Immature natural killer cell (primary cell): Measurements from ENCODE around the gene MYO5B. TPM values are rescaled to one million over a fixed set of nuclear protein-coding genes. Genes with fewer than 3 reads are reported as not detected.

Experiments
- DNase-seq, 3 donors: peaks; one replicate each; pipeline ENCODE4 v3.0.0; 2022; ENCODE audit warnings: mixed read lengths in 1 of 3
- H3K27ac Mint-ChIP-seq, 6 donors: one replicate each; pipeline ENCODE4 v1.8.0; 2020; ENCODE audit warnings: mixed read lengths in 6 of 6, mild to moderate bottlenecking in 5 of 6, inconsistent platforms in 4 of 6, moderate library complexity in 3 of 6
- H3K27me3 Mint-ChIP-seq, 3 donors: one replicate each; pipeline ENCODE4 v1.8.0; 2020 to 2021; ENCODE audit warnings: low read depth in 3 of 3, mild to moderate bottlenecking in 3 of 3, mixed read lengths in 3 of 3, moderate library complexity in 3 of 3, inconsistent platforms in 1 of 3
- H3K36me3 Mint-ChIP-seq, 3 donors: one replicate each; pipeline ENCODE4 v1.8.0; 2020; ENCODE audit warnings: mixed read lengths in 3 of 3, inconsistent platforms in 2 of 3, mild to moderate bottlenecking in 2 of 3
- H3K4me1 Mint-ChIP-seq, 2 donors: one replicate each; pipeline ENCODE4 v1.8.0; 2020; ENCODE audit warnings: inconsistent platforms in 2 of 2, mild to moderate bottlenecking in 2 of 2, mixed read lengths in 2 of 2, moderate library complexity in 1 of 2
- H3K4me3 Mint-ChIP-seq, 5 donors: one replicate each; pipeline ENCODE4 v1.8.0; 2020; ENCODE audit warnings: mild to moderate bottlenecking in 5 of 5, mixed read lengths in 5 of 5, inconsistent platforms in 3 of 5, moderate library complexity in 3 of 5
- H3K9me3 Mint-ChIP-seq, 6 donors: one replicate each; pipeline ENCODE4 v1.8.0; 2020; ENCODE audit warnings: mild to moderate bottlenecking in 6 of 6, mixed read lengths in 6 of 6, inconsistent platforms in 4 of 6, moderate library complexity in 3 of 6
- polyA plus RNA-seq, 3 donors: library from polyadenylated mRNA; unstranded; fragments of 300-500 nt; fragmentation: Illumina TruSeq; gene quantifications; one replicate each; pipeline ENCODE4 v1.2.3, GENCODE V29; 2021

Gene MYO5B
- polyA plus RNA-seq, 3 donors from 2014 or later, result 0.04 TPM; not detected in 2

GRCh38 chr18:50079571-50080295 is 115.2 kb downstream of the MYO5B start:
- no peak overlapping the region for H3K4me3 Mint-ChIP-seq

GRCh38 chr18:50076277-50076676 is 118.7 kb downstream of the MYO5B start:
- no peak overlapping the region for H3K4me3 Mint-ChIP-seq
- H3K27me3 Mint-ChIP-seq, result peaks cover 2 to 6% (median 3%) of the 10 kb centered on the region in 3 donors
- no peak overlapping the region for H3K27ac Mint-ChIP-seq
- H3K4me1 Mint-ChIP-seq, result no peaks in the 10 kb centered on the region
- no peak for DNase-seq
- H3K9me3 Mint-ChIP-seq, result no peaks in the 10 kb centered on the region
- H3K36me3 Mint-ChIP-seq, result no peaks in the 10 kb centered on the region

More at GRCh38 chr18:50079571-50080295, 115.2 kb downstream of the MYO5B start:
- DNase-seq, result no peak
- H3K4me1 Mint-ChIP-seq, result no peaks in the 10 kb centered on the region
- no peak overlapping the region for H3K27ac Mint-ChIP-seq
- no peaks in the 10 kb centered on the region for H3K36me3 Mint-ChIP-seq
- peaks cover 0 to 2% (median 0%) of the 10 kb centered on the region in 6 donors for H3K9me3 Mint-ChIP-seq
- H3K27me3 Mint-ChIP-seq, result peaks cover 0 to 7% (median 2%) of the 10 kb centered on the region in 3 donors

DNA sequence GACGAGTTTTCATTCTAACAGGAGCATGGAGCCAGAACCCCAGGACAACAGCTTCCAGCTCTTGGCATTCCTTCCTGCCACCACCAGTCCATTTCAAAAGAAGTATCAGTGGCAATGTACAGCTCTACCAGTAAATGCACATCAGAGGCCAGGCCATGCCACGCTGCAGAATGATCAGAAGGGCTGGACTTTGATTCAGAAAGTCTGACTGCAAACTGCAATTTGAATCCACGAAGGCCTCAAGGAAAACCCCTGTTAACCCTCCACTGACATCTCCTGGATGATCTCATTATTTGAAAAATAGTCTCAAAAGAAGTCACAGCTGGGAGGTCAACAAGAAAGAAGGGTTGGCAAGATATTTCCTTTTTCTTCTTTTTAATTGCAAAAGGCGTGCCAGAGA is 119.2 kb downstream of the MYO5B start:
- DNase-seq, result no peak
- Mint-ChIP-seq H3K27me3 (peaks cover 2 to 6% (median 3%) of the 10 kb centered on the region in 3 donors), H3K36me3 (no peaks in the 10 kb centered on the region), H3K4me3 (no peak overlapping the region), H3K27ac (no peak overlapping the region), H3K9me3 (no peaks in the 10 kb centered on the region), H3K4me1 (no peaks in the 10 kb centered on the region)

GRCh38 chr18:50074404-50074803 is 120.5 kb downstream of the MYO5B start:
- Mint-ChIP-seq H3K9me3 (no peaks in the 10 kb centered on the region), H3K27ac (no peak overlapping the region), H3K27me3 (peaks cover 2 to 6% (median 6%) of the 10 kb centered on the region in 3 donors), H3K4me1 (no peaks in the 10 kb centered on the region), H3K36me3 (no peaks in the 10 kb centered on the region), H3K4me3 (no peak overlapping the region)
- no peak for DNase-seq

DNA sequence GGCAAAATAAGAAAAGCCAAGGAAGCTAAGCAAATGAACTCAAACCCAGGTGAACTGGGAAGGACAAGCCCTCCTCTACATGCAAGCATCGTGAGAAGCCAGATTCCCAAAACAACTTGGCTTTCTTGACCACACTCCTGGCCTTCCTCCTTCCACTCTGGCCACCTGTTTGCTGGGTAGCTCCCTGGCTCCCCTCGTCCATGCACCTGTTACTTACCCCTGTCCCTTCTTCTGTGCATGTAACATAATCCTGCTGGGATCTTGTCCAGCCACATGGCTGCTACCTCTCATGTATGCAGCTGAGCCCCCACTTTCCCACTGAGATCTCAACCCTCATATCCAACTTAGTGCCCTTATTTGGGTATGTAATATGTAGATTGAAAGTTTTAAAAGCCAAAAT is 121.6 kb downstream of the MYO5B start:
- DNase-seq, result no peak
- no peaks in the 10 kb centered on the region for H3K36me3 Mint-ChIP-seq
- H3K4me3 Mint-ChIP-seq, result no peak overlapping the region
- H3K4me1 Mint-ChIP-seq, result no peaks in the 10 kb centered on the region
- H3K9me3 Mint-ChIP-seq, result no peaks in the 10 kb centered on the region
- H3K27ac Mint-ChIP-seq, result no peak overlapping the region
- H3K27me3 Mint-ChIP-seq, result peaks cover 0 to 7% (median 4%) of the 10 kb centered on the region in 3 donors

DNA sequence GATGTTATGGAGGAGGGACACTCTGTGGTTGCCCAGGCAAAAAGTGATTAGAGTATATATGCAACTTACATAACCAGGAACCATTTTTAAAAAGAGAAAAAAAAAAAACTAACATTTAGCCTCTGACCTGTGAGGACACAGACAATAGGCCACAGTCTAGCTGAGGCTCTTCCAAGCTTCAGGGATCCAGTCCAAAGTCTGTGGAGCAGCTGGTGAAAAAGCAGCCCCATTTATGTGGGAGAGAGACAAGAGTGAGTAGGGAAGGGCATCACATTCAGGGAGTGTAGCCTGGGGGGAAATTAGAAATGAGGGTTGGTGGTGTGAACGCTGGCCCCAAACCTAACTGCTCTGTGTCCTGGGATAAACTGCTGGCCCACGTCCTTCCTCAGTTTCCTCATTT is 122.8 kb downstream of the MYO5B start:
- Mint-ChIP-seq H3K27ac (no peak overlapping the region), H3K27me3 (peaks cover 0 to 11% (median 4%) of the 10 kb centered on the region in 3 donors), H3K9me3 (no peaks in the 10 kb centered on the region), H3K4me1 (no peaks in the 10 kb centered on the region), H3K36me3 (no peaks in the 10 kb centered on the region), H3K4me3 (no peak overlapping the region)
- no peak for DNase-seq

GRCh38 chr18:50071397-50071796 is 123.5 kb downstream of the MYO5B start:
- H3K9me3 Mint-ChIP-seq, result no peaks in the 10 kb centered on the region
- DNase-seq, result no peak
- H3K4me3 Mint-ChIP-seq, result no peak overlapping the region
- H3K36me3 Mint-ChIP-seq, result no peaks in the 10 kb centered on the region
- no peak overlapping the region for H3K27ac Mint-ChIP-seq
- peaks cover 0 to 13% (median 4%) of the 10 kb centered on the region in 3 donors for H3K27me3 Mint-ChIP-seq
- H3K4me1 Mint-ChIP-seq, result no peaks in the 10 kb centered on the region

DNA sequence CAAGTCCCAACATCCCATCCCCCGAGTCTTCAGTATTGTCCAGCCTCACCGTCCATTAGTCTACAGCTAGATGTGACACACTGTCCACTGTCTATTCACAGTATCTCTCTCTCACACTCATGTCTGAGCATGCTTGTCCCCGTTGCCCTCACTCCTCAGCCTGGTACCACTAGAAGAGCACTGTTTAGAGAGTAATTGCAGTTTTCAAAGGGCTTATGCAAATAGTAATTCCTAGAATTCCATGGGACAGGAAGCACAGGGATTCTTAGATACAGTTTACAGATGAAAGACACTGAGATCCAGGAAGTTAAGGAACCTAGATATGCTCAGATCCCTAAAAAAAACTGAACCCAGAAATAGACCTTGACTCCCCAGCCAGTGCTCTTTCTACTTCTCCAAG is 125.5 kb downstream of the MYO5B start:
- H3K4me1 Mint-ChIP-seq, result no peaks in the 10 kb centered on the region
- no peaks in the 10 kb centered on the region for H3K36me3 Mint-ChIP-seq
- H3K4me3 Mint-ChIP-seq, result no peak overlapping the region
- DNase-seq, result no peak
- H3K9me3 Mint-ChIP-seq, result no peaks in the 10 kb centered on the region
- no peak overlapping the region for H3K27ac Mint-ChIP-seq
- H3K27me3 Mint-ChIP-seq, result peaks cover 1 to 18% (median 7%) of the 10 kb centered on the region in 3 donors

- DNase-seq, result no peak
- Mint-ChIP-seq H3K9me3 (no peaks in the 10 kb centered on the region), H3K36me3 (no peaks in the 10 kb centered on the region), H3K4me3 (no peak overlapping the region), H3K27ac (no peak overlapping the region), H3K27me3 (peaks cover 1 to 12% (median 5%) of the 10 kb centered on the region in 3 donors), H3K4me1 (no peaks in the 10 kb centered on the region)
Observed at GRCh38 chr18:50065527-50065926, 129.4 kb downstream of the MYO5B start.

DNA sequence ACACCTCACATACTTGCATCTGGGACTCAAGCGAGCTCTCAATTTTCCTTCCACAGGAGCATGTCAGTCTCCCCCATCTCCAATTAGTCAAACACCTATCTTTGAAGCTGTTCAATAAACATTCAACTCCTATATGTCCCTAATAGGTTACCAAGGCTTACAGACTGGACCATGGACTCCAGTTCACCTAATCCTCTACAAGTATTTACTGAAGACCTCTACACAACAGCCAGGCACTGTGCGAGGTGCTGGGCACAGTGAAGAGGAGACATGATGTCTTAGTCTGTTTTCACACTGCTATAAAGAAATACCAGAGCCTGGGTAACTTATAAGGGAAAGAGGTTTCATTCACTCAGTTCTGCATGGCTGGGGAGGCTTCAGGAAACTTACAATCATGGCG is 129.9 kb downstream of the MYO5B start:
- no peaks in the 10 kb centered on the region for H3K4me1 Mint-ChIP-seq
- no peak overlapping the region for H3K27ac Mint-ChIP-seq
- DNase-seq, result no peak
- H3K9me3 Mint-ChIP-seq, result no peaks in the 10 kb centered on the region
- no peaks in the 10 kb centered on the region for H3K36me3 Mint-ChIP-seq
- no peak overlapping the region for H3K4me3 Mint-ChIP-seq
- peaks cover 1 to 16% (median 2%) of the 10 kb centered on the region in 3 donors for H3K27me3 Mint-ChIP-seq

DNA sequence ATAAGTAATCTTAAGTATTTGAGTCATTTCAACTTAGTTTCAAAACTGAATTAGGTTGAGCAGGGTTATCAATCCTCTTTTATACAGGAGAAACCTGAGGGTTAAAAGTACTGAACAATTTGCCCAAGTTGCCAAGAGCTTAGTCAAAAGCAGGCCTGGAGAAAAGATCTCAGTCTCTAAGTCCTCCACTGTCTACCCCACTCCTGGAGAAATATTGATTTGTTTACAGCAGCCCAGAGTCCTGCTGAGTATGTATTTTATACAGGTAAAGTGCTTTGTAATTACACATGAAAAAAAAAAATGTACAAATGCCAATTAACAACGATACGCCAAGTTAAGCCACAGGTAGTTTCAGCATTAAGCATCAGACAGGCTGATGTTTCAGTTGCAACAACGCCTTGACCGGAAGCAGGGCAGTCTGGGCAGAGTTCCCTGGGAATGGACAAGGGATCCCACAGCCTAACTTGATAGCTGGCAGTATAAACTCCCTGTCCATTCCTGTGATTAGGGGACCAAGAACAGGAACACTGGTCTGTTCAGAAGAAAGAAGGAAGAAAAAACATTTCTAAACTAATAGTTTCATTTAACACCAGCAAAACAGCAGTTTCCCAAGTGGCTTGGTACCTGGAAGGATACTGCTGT is 132.9 kb downstream of the MYO5B start:
- no peaks in the 10 kb centered on the region for H3K36me3 Mint-ChIP-seq
- H3K27me3 Mint-ChIP-seq, result peaks cover 4 to 10% (median 5%) of the 10 kb centered on the region in 3 donors

DNA sequence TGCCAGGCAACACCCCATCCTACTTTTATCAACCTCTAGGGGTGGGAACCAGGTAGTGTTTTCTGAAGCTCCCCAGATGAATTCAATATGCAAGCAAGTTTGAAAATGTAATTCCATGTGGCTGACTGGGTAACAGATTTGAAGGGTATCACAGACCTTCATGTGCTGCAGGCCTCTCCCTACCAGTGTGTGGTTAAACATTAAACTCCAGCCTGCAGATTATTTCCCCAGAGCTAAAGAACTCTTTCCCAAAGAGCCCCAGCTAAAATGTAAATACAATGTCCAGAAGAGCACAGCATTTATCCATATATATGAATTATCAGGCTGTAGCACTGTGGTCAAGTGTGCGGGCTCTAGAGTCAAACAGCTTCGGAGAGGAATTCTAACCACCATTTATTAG is 134.1 kb downstream of the MYO5B start:
- no peaks in the 10 kb centered on the region for H3K4me1 Mint-ChIP-seq

More for the DNA sequence above, 132.9 kb downstream of the MYO5B start:
- H3K27ac Mint-ChIP-seq, result no peak overlapping the region
- DNase-seq, result no peak
- no peaks in the 10 kb centered on the region for H3K4me1 Mint-ChIP-seq
- no peaks in the 10 kb centered on the region for H3K9me3 Mint-ChIP-seq
- H3K4me3 Mint-ChIP-seq, result no peak overlapping the region

DNA sequence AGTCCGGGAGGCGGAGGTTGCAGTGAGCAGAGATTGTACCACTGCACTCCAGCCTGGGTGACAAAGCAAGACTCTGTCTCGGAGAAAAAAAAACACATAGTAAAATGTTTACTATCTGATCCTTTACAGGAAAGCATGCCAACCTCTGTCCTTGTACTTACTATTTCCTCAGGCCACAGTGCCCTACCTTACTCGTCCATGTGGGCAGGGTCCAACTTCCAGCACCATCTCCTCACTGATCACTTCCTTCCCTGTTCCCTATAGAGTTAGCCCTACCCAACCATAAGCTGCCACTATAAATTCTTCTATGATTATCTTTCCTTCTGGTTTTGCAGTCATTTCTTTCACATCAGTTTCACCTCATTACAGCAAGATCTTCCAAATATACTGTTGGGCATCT is 136.2 kb downstream of the MYO5B start:
- Mint-ChIP-seq H3K36me3 (no peaks in the 10 kb centered on the region), H3K27ac (no peak overlapping the region), H3K4me1 (no peaks in the 10 kb centered on the region), H3K9me3 (no peaks in the 10 kb centered on the region), H3K4me3 (no peak overlapping the region), H3K27me3 (peaks cover 3 to 5% (median 4%) of the 10 kb centered on the region in 3 donors)
- no peak for DNase-seq

More for the DNA sequence above, 134.1 kb downstream of the MYO5B start:
- Mint-ChIP-seq H3K4me3 (no peak overlapping the region), H3K27me3 (peaks cover 4 to 8% (median 5%) of the 10 kb centered on the region in 3 donors), H3K27ac (no peak overlapping the region), H3K36me3 (no peaks in the 10 kb centered on the region), H3K9me3 (no peaks in the 10 kb centered on the region)
- DNase-seq, result no peak

DNA sequence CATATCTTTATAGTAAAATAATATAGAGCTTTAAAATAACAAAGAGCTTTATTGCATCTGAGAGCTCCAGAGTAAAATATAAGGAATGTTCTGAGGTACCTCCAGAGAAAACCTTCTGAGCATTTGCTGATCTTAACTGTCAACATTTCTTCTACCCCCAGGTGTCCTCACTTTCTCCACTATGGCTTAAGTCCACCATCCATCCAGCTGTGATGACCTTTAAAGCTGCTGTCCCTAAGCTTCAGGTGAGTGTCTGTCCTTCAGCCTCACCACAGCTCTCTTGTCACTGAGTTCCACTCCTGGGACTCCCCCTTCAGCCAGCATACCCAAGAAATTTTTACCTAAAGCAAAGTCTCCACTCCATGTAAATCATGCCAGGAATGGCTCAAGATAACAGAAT is 137.9 kb downstream of the MYO5B start:
- Mint-ChIP-seq H3K9me3 (no peaks in the 10 kb centered on the region), H3K27ac (no peak overlapping the region), H3K4me3 (no peak overlapping the region), H3K27me3 (peaks cover 3 to 5% (median 4%) of the 10 kb centered on the region in 3 donors), H3K36me3 (no peaks in the 10 kb centered on the region), H3K4me1 (no peaks in the 10 kb centered on the region)
- DNase-seq, result no peak
